Activated CD4-positive, CD25-positive, alpha-beta regulatory T cell treated with anti-CD3 and anti-CD28 coated beads, Interleukin-2, amount 50 U/mL, for 16 hours (primary cell): ENCODE results near the gene NAXD.
"Not testable (repeated sequence)": the region's sequence is repeated elsewhere in the genome, so short reads cannot be mapped to it uniquely, and the experiment has no call there.

Source experiments
- DNase-seq: peaks from one replicate; pipeline ENCODE4 v3.0.0-alpha.2; 2020; ENCODE audit warnings: low read depth, low spot score

NAXD gene

GRCh38 chr13:110627761-110628476, 12.6 kb downstream of the NAXD start:
- DNase-seq: no peak

- DNase-seq: no peak
These were observed 13.1 kb downstream of the NAXD start for GRCh38 chr13:110628477-110628793.

- no peak for DNase-seq
These were observed 13.8 kb downstream of the NAXD start for GRCh38 chr13:110628952-110629701.

- DNase-seq: no peak
These were observed 14.4 kb downstream of the NAXD start for GRCh38 chr13:110629735-110630134.

- no peak for DNase-seq
These were observed 15.3 kb downstream of the NAXD start for GRCh38 chr13:110630566-110631119.

- DNase-seq: not testable (repeated sequence)
These were observed 16.9 kb downstream of the NAXD start for GRCh38 chr13:110632255-110632654.

GRCh38 chr13:110633776-110634175, 18.4 kb downstream of the NAXD start:
- no peak for DNase-seq

- no peak for DNase-seq
These were observed 19.2 kb downstream of the NAXD start for GRCh38 chr13:110634558-110634957.

GRCh38 chr13:110635405-110636002, 20.2 kb downstream of the NAXD start:
- no peak for DNase-seq

- DNase-seq: no peak
These were observed 20.7 kb downstream of the NAXD start for GRCh38 chr13:110636053-110636475.

GRCh38 chr13:110636701-110637201, 21.4 kb downstream of the NAXD start:
- no peak for DNase-seq

GRCh38 chr13:110637275-110637674, 21.9 kb downstream of the NAXD start:
- no peak for DNase-seq

- no peak for DNase-seq
These were observed 22.4 kb downstream of the NAXD start for GRCh38 chr13:110637747-110638146.

- no peak for DNase-seq
These were observed 22.9 kb downstream of the NAXD start for GRCh38 chr13:110638257-110638656.

GRCh38 chr13:110638814-110639806, 23.8 kb downstream of the NAXD start:
- no peak for DNase-seq

GRCh38 chr13:110639935-110640334, 24.6 kb downstream of the NAXD start:
- no peak for DNase-seq

- DNase-seq: no peak
These were observed 25.3 kb downstream of the NAXD start for GRCh38 chr13:110640591-110641029.

GRCh38 chr13:110641055-110642015, 26.0 kb downstream of the NAXD start:
- DNase-seq: no peak

- DNase-seq: no peak
These were observed 27.1 kb downstream of the NAXD start for GRCh38 chr13:110642291-110642981.
